SU-DHL-6 (cell line): Measurements from ENCODE around the gene SOX6.

Experiments used
- H2AFZ ChIP-seq: fragments of 200-600 bp; sonication (generic); 2 replicates; pipeline ENCODE4 v1.6.1; 2014; ENCODE audit warnings: low read depth, mild to moderate bottlenecking, moderate library complexity, mixed read lengths, antibody characterized with exemption, low read length; ENCODE audit not compliant: severe bottlenecking
- H3F3A ChIP-seq: fragments of 200-600 bp; shearing (Covaris generic); 2 replicates; pipeline ENCODE4 v1.6.0; 2016; ENCODE audit warnings: antibody characterized with exemption, mild to moderate bottlenecking; ENCODE audit not compliant: insufficient read depth
- H3K27ac ChIP-seq: fragments of 200-600 bp; sonication (generic); 2 replicates; pipeline ENCODE4 v1.5.1; 2016; ENCODE audit warnings: low read depth, mild to moderate bottlenecking, low read length, moderate library complexity, mixed read lengths
- H3K27me3 ChIP-seq: fragments of 200-600 bp; sonication (generic), shearing (Covaris generic); 2 replicates; pipeline ENCODE4 v1.6.0; 2014; ENCODE audit warnings: mild to moderate bottlenecking, low read length
- H3K36me3 ChIP-seq: fragments of 200-600 bp; sonication (generic); 2 replicates; pipeline ENCODE4 v1.6.1; 2014; ENCODE audit warnings: mild to moderate bottlenecking, low read length, mixed read lengths
- H3K4me2 ChIP-seq: fragments of 300-600, 200-600 bp; shearing (Covaris generic), sonication (generic); 2 replicates; pipeline ENCODE4 v1.6.0; 2014; ENCODE audit warnings: low read length, low read depth, mild to moderate bottlenecking; ENCODE audit not compliant: poor library complexity, severe bottlenecking
- H3K4me3 ChIP-seq: fragments of 200-600 bp; sonication (generic); 2 replicates; pipeline ENCODE4 v1.5.1; 2014; ENCODE audit warnings: antibody characterized with exemption, low read length, mild to moderate bottlenecking, mixed read lengths; ENCODE audit not compliant: insufficient read depth, poor library complexity, severe bottlenecking
- H3K79me2 ChIP-seq: fragments of 200-600 bp; sonication (generic); 2 replicates; pipeline ENCODE4 v1.6.1; 2014; ENCODE audit warnings: mild to moderate bottlenecking, low read length, moderate library complexity; ENCODE audit not compliant: insufficient read depth
- H3K9ac ChIP-seq: fragments of 200-600 bp; sonication (generic); 2 replicates; pipeline ENCODE4 v1.7.0; 2014; ENCODE audit warnings: mild to moderate bottlenecking, low read length
- H3K9me2 ChIP-seq: fragments of 200-600 bp; sonication (generic); replicated peaks from 2 replicates; pipeline ENCODE4 v1.6.1; 2014; ENCODE audit warnings: low read length; ENCODE audit not compliant: insufficient read depth
- H3K9me3 ChIP-seq: fragments of 200-600 bp; sonication (generic); 2 replicates; pipeline ENCODE4 v1.6.1; 2014; ENCODE audit warnings: low read length, mixed read lengths; ENCODE audit not compliant: insufficient read depth
- H4K20me1 ChIP-seq: fragments of 200-600 bp; sonication (generic); 2 replicates; pipeline ENCODE4 v1.6.1; 2014; ENCODE audit warnings: low read depth, mild to moderate bottlenecking, antibody characterized with exemption, low read length, moderate library complexity, mixed read lengths
- CTCF ChIP-seq: fragments of 200-600 bp; sonication (generic); IDR thresholded peaks from one replicate; pipeline ENCODE4 v1.5.1; 2017; ENCODE audit warnings: antibody characterized with exemption, mild to moderate bottlenecking, low read length, moderate library complexity; ENCODE audit not compliant: insufficient read depth, poor library complexity, severe bottlenecking
- EZH2phosphoT487 ChIP-seq: fragments of 200-600 bp; sonication (generic), shearing (Covaris generic); conservative IDR thresholded peaks from 2 replicates; pipeline ENCODE4 v1.6.1; 2018; ENCODE audit warnings: mild to moderate bottlenecking, antibody characterized with exemption, low read length, moderate library complexity, mixed read lengths

The SOX6 gene

GRCh38 chr11:16126362-16126761 lies 230.0 kb downstream of the SOX6 start:
- Histone ChIP-seq H3K4me2 (no peak overlapping the region), H3K27ac (no peak overlapping the region), H3K36me3 (no peaks in the 10 kb centered on the region), H3K9me3 (no peaks in the 10 kb centered on the region), H3F3A (no peaks in the 10 kb centered on the region), H3K79me2 (no peaks in the 10 kb centered on the region), H3K9ac (no peak overlapping the region), H2AFZ (no peak overlapping the region), H4K20me1 (no peaks in the 10 kb centered on the region), H3K4me3 (no peak overlapping the region), H3K27me3 (no peaks in the 10 kb centered on the region), H3K9me2 (peaks cover 4% of the 10 kb centered on the region; the same call in 1 of the 2 replicates)
- TF ChIP-seq CTCF (no peak), EZH2phosphoT487 (no peak)

GRCh38 chr11:16125796-16126195 lies 230.6 kb downstream of the SOX6 start:
- Histone ChIP-seq H3K9ac (no peak overlapping the region), H3K9me3 (no peaks in the 10 kb centered on the region), H3F3A (no peaks in the 10 kb centered on the region), H3K79me2 (no peaks in the 10 kb centered on the region), H2AFZ (no peak overlapping the region), H4K20me1 (no peaks in the 10 kb centered on the region), H3K27me3 (no peaks in the 10 kb centered on the region), H3K4me3 (no peak overlapping the region), H3K9me2 (peaks cover 4% of the 10 kb centered on the region; the same call in 1 of the 2 replicates), H3K27ac (no peak overlapping the region), H3K4me2 (no peak overlapping the region), H3K36me3 (no peaks in the 10 kb centered on the region)
- no peak for TF ChIP-seq CTCF
- no peak for TF ChIP-seq EZH2phosphoT487

- H3K9me3 ChIP-seq: no peaks in the 10 kb centered on the region
- H3K9ac ChIP-seq: no peak overlapping the region
- TF ChIP-seq EZH2phosphoT487 (no peak), CTCF (no peak)
- no peaks in the 10 kb centered on the region for H3K27me3 ChIP-seq
- no peaks in the 10 kb centered on the region for H3K79me2 ChIP-seq
- H3K4me2 ChIP-seq: no peak overlapping the region
- H3K4me3 ChIP-seq: no peak overlapping the region
- H3K27ac ChIP-seq: no peak overlapping the region
- H2AFZ ChIP-seq: no peak overlapping the region
- H3F3A ChIP-seq: no peaks in the 10 kb centered on the region
- peaks cover 4% of the 10 kb centered on the region; the same call in 1 of the 2 replicates for H3K9me2 ChIP-seq
- H4K20me1 ChIP-seq: no peaks in the 10 kb centered on the region
- no peaks in the 10 kb centered on the region for H3K36me3 ChIP-seq
These were observed 232.0 kb downstream of the SOX6 start for GRCh38 chr11:16124390-16124789.

GRCh38 chr11:16121853-16122252 lies 234.5 kb downstream of the SOX6 start:
- Histone ChIP-seq H3K9me2 (peaks cover 4% of the 10 kb centered on the region; the same call in 1 of the 2 replicates), H3K4me2 (no peak overlapping the region), H4K20me1 (no peaks in the 10 kb centered on the region), H3K79me2 (no peaks in the 10 kb centered on the region), H3K9me3 (no peaks in the 10 kb centered on the region), H3K27me3 (no peaks in the 10 kb centered on the region), H3K27ac (no peak overlapping the region), H3F3A (no peaks in the 10 kb centered on the region), H3K4me3 (no peak overlapping the region), H2AFZ (no peak overlapping the region), H3K9ac (no peak overlapping the region), H3K36me3 (no peaks in the 10 kb centered on the region)
- TF ChIP-seq CTCF: no peak
- no peak for TF ChIP-seq EZH2phosphoT487
